HPDE6-E6E7 (cell line): ENCODE data around the gene PLA2G4F.

Source experiments
- DNase-seq: peaks from one replicate; pipeline ENCODE4 v3.0.0; 2011; ENCODE audit warnings: missing footprints; ENCODE audit errors: extremely low spot score

PLA2G4F gene

DNA sequence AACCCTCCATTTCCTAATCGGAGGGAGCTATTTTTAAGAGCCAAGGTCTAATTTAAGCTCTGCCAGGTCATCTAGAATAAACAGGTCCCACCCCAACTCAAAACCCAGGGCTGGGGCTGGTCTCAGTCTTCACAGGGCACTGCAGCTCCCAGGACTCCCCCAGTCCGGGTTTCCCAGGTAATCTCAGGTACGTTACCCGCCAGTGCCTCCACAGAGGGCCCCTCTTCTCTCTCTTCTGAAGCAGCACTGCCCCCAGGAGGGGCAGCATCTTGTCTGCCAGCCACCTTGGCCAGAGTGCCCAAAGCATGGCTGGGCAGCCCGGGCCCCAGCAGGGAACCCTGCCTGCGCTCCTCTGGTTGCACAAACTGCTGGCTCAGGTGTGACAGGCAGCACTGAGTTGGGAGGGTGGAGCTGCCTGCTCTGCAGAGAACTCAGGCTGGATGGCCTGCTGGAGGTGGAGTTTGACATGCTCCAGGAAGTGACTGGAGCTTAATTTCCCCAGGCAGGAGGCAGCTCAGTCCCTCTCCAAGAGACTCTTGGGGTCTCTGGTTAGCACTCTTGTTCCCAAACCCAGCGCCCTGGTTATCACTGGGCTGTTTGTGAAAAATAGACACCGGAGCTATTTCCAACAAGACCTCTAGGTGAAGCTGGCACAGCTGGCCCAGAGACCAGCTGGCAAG is at the start of gene PLA2G4F:
Gene PLA2G4F, minus strand, starts transcription at position 394 of the 680 bp plus-strand sequence. Its CDS starts 87 bp downstream, at position 307.
- DNase-seq = peak; percentile 53

DNA sequence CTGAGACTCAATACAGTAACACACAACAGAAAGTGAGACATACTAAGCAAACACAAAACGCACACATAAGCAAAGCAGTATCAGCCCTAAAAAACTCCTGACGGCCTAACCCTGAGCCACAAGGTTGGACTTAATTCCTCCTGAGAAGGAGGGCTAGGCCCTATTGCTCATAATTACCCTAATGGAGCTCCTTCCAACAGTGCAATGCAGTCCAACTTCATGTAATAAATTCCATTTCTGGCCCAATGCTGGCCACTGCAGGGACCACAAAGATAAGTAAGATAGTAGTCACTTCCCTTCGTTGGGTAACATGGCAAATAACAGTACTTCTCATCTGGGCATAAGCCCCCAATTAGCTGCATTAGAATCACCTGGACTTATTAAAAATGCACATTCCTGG is 47.5 kb upstream of the PLA2G4F start:
- no peak for DNase-seq

DNA sequence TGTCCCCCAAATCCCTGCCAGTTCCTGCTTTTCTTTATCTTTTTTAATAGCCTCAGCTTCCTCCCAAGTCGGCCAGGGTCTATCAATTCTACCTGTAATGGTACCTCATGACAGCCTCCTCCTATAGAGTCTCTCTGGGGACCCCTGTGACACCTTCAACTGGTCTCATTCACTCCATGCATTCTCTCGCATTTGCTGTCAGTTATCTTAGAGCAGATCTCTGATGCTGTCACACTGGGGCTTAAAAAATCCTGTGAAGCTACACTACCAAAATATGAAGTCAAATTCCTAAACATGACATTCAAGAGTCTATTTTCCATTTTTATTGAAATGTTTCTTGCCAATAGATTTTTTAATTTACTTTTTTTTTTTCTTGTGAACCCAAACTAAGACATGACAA is 46.2 kb upstream of the PLA2G4F start:
- DNase-seq = no peak

- no peak for DNase-seq
Observed at GRCh38 chr15:42201801-42202200, 45.4 kb upstream of the PLA2G4F start.

- DNase-seq = no peak
Observed at GRCh38 chr15:42199126-42199525, 42.7 kb upstream of the PLA2G4F start.

DNA sequence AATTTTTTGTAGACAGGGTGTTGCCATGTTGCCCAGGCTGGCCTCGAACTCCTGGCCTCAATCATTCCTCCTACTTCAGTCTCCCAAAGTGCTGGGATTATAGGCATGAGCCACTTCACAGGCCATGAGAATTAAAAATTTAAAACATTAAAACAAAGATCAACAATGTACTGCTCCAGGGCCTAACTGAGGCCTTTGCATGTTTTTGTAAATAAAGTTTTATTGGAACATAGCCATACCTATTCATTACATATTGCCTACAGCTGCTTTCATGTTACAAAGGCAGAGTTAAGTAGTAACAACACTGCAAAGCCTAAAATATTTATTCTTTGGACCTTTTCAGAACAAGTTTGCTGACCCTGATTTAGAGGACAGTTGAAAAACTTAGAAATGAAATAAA is 42.1 kb upstream of the PLA2G4F start:
- DNase-seq = no peak

GRCh38 chr15:42194513-42194912 is 38.1 kb upstream of the PLA2G4F start:
- no peak for DNase-seq

DNA sequence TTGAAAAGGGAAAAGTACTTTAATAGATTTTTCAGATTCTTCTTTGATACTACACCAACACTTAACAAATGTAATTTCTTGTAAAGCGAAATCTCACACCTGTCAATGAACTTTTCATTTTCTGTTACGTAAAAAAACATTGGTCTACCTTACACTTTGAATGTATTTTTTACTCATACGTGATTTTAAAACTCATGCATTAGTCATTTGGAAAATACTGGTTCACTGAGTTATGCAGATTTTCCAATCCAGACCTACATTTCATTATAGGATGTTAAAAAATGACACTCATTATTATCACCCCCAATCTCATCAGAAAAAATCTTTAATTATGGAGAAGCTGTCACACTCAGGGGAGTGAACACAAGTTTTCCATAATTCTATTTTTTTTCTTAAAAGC is 36.9 kb upstream of the PLA2G4F start:
- no peak for DNase-seq

- DNase-seq = no peak
Observed at GRCh38 chr15:42191610-42192346, 35.3 kb upstream of the PLA2G4F start.

- DNase-seq = no peak
Observed at GRCh38 chr15:42190370-42190769, 33.9 kb upstream of the PLA2G4F start.

DNA sequence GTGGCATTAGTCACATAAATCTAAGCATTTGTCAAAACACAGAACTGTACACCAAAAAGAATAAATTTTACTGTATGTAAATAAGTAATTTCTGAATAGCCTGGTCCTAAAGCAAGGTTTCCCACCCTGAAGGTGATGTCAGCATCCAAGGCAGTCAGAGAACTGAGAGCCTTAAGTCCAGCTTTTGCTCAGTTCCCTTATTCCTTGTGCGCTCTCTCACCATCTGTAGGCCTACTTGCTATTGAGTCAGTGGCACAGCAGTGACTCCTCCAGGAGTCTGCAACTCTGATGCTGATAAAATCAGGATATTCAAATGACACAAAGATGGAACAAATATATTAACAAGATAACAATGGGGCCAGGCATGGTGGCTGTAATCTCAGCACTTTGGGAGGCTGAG is 29.4 kb upstream of the PLA2G4F start:
- DNase-seq = no peak

DNA sequence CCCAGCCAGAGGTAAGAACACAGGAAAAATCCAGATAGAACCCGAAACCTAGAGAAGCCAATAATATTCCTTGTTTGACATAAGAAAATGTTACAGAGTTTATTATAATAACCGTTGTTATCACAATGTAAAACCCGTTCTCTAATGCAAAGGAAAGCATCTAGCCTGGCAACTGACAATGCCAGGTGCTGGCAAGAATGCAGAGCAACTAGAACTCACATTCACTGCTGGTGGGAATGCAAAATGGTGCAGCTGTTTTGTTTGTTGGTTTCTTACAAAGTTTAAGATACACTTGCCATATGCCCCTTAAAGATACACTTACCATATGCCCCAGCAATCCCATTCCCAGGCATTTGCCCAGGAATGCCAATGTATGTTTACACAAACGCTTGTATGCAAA is 28.3 kb upstream of the PLA2G4F start:
- no peak for DNase-seq

GRCh38 chr15:42184296-42184695 is 27.9 kb upstream of the PLA2G4F start:
- DNase-seq = no peak

GRCh38 chr15:42182961-42183360 is 26.5 kb upstream of the PLA2G4F start:
- DNase-seq = no peak

GRCh38 chr15:42182328-42182886 is 26.0 kb upstream of the PLA2G4F start:
- DNase-seq = no peak

- DNase-seq = no peak
Observed at GRCh38 chr15:42178056-42178455, 21.6 kb upstream of the PLA2G4F start.

GRCh38 chr15:42175671-42176070 is 19.2 kb upstream of the PLA2G4F start:
- DNase-seq = no peak

DNA sequence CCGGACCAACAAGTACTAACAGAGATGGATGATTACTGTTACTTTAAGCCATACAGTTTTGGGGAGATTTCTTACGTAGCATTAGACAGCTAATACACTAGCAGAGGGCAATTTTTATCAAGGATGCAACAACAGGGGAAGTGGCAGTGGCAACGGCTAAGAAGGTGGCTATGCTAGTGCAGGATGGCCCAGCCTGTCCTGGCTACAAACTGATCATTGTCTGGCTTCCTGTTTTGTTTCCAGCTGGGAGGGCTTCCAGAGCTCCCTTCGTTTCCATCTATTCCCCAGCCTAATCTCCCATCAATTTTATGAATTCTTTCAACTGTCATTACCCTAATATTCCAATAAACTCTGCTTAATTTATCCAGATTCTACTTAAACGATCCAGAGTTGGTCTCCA is 16.0 kb upstream of the PLA2G4F start:
- no peak for DNase-seq

GRCh38 chr15:42171795-42172194 is 15.4 kb upstream of the PLA2G4F start:
- no peak for DNase-seq

GRCh38 chr15:42171122-42171521 is 14.7 kb upstream of the PLA2G4F start:
- no peak for DNase-seq

GRCh38 chr15:42166225-42166940 is 9.9 kb upstream of the PLA2G4F start:
- no peak for DNase-seq

DNA sequence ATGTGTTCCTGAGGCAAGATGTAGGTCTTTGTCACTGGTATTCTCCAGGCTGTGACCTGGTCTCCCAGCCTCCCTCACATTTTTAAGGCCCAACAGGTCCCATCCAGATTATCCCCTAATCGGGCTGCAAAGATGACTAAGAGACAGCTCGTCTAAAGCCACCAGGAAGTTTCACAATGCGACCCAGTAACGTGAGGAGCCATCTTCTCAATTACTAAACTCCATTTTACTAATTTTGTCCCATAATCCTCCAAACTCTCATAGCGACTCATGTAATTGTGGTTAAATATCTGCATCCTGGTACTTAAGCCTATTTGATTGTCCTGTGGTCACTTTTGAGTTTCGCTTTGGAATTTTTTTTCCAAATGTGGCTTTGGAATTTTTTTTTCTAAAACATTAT is 8.7 kb upstream of the PLA2G4F start:
- no peak for DNase-seq
